Duodenal mucosa (tissue), 2 donors: ENCODE results near the gene ERP44.
"Not testable (repeated sequence)": the region's sequence is repeated elsewhere in the genome, so short reads cannot be mapped to it uniquely, and the experiment has no call there.

Experiments used
- H3K27ac ChIP-seq: one replicate; pipeline ENCODE4 v1.7.0; 2013; ENCODE audit warnings: low read depth, low read length
- H3K27me3 ChIP-seq, 2 donors: one replicate each; pipeline ENCODE4 v1.7.0; 2013; ENCODE audit warnings: low read length in 2 of 2, control low read depth in 1 of 2; ENCODE audit not compliant: insufficient read depth in 2 of 2, control insufficient read depth in 1 of 2
- H3K36me3 ChIP-seq, 2 donors: one replicate each; pipeline ENCODE4 v1.7.0; 2013; ENCODE audit warnings: low read length in 2 of 2, control low read depth in 1 of 2; ENCODE audit not compliant: insufficient read depth in 2 of 2, control insufficient read depth in 1 of 2
- H3K4me1 ChIP-seq, 2 donors: one replicate each; pipeline ENCODE4 v1.7.0; 2013; ENCODE audit warnings: low read length in 2 of 2, control low read depth in 1 of 2; ENCODE audit not compliant: insufficient read depth in 2 of 2, control insufficient read depth in 1 of 2
- H3K4me3 ChIP-seq, 2 donors: one replicate each; pipeline ENCODE4 v1.7.0; 2013; ENCODE audit warnings: low read length in 2 of 2, low read depth in 1 of 2
- H3K9ac ChIP-seq, 2 donors: one replicate each; pipeline ENCODE4 v1.7.0; 2013; ENCODE audit warnings: low read length in 2 of 2, low read depth in 1 of 2
- H3K9me3 ChIP-seq, 2 donors: one replicate each; pipeline ENCODE4 v1.7.0; 2013; ENCODE audit warnings: low read length in 2 of 2, control low read depth in 1 of 2; ENCODE audit not compliant: control insufficient read depth in 1 of 2

The ERP44 gene

DNA sequence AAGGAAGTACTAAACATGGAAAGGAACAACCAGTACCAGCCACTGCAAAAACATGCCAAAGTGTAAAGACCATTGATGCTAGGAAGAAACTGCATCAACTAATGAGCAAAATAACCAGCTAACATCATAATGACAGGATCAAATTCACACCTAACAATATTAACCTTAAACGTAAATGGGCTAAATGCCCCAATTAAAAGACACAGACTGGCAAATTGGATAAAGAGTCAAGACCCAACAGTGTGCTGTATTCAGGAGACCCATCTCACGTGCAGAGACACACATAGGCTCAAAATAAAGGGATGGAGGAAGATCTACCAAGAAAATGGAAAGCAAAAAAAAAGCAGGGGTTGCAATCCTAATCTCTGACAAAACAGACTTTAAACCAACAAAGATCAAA lies 108.3 kb downstream of the ERP44 start:
- not testable (repeated sequence) for H3K9ac ChIP-seq, H3K36me3 ChIP-seq, H3K4me3 ChIP-seq, H3K27ac ChIP-seq, H3K27me3 ChIP-seq, H3K4me1 ChIP-seq
- peaks cover 3 to 12% of the 10 kb centered on the region in 2 donors for H3K9me3 ChIP-seq

DNA sequence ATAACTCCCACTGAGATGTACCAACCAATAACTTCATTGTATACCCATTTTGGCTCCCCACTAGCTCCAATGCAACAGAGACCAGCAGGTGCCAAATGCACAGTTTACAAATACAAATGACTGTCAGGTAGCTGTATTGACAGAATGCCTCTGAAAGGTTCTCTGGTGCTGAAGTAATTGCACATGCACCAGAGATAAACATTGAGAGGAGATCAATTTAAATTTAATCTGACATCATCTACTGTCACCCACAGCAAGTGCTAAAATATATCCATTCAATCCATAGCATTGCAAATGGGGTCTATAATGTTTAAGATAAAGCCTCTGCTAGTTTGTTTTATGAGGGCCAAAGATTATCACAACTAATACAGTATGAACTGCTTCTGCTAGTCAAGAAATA lies 112.2 kb downstream of the ERP44 start:
- Histone ChIP-seq H3K4me1 (no peaks in the 10 kb centered on the region), H3K4me3 (no peak overlapping the region), H3K27me3 (no peaks in the 10 kb centered on the region), H3K9ac (no peak overlapping the region), H3K9me3 (peaks cover 3 to 8% of the 10 kb centered on the region in 2 donors), H3K36me3 (peaks cover 2 to 11% of the 10 kb centered on the region in 2 donors), H3K27ac (no peak overlapping the region)

DNA sequence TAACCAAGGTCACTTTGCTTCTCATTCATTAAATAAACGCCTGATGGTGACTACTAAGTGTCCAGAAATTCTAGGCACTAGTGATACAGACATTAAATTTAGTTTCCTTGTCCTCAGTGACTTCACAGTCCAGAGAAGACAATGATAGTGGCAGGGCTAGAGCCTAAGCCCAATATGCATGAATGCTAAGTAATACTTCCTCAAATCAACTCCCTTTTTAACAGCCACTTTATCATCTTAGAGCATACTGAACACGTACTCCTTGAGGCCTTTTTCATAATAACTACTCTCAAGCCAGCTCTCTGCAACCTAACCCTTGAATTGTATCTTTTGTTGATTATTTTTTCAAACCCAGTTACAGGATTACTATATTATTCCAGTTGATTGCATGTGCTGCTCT lies 118.2 kb downstream of the ERP44 start:
- Histone ChIP-seq H3K27ac (no peak overlapping the region), H3K9me3 (no peaks in the 10 kb centered on the region), H3K4me3 (no peak overlapping the region), H3K27me3 (no peaks in the 10 kb centered on the region), H3K4me1 (no peaks in the 10 kb centered on the region), H3K36me3 (peaks cover 6 to 9% of the 10 kb centered on the region in 2 donors), H3K9ac (no peak overlapping the region)

DNA sequence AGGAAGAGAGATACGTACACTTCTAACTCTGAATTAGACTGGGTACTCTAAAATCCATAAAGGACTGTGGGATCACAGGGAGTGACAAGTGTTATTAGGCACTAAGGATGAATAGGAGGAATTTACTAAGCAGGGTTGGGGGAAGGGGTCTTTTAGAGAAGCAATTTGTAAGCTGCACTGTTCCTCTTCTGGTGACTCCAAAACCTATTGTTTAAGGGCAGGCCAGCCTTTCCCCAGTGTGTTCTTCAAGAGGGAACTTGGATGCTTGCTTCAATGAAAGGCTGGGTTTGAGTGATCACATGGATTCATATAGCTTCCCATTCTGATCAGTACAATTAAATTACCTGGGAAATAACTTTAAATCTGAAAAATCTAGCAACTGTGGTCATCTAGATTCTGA lies 120.6 kb downstream of the ERP44 start:
- Histone ChIP-seq H3K9me3 (no peaks in the 10 kb centered on the region), H3K36me3 (peaks cover 6 to 9% of the 10 kb centered on the region in 2 donors), H3K4me1 (no peaks in the 10 kb centered on the region), H3K27me3 (no peaks in the 10 kb centered on the region), H3K4me3 (no peak overlapping the region), H3K27ac (no peak overlapping the region), H3K9ac (no peak overlapping the region)

DNA sequence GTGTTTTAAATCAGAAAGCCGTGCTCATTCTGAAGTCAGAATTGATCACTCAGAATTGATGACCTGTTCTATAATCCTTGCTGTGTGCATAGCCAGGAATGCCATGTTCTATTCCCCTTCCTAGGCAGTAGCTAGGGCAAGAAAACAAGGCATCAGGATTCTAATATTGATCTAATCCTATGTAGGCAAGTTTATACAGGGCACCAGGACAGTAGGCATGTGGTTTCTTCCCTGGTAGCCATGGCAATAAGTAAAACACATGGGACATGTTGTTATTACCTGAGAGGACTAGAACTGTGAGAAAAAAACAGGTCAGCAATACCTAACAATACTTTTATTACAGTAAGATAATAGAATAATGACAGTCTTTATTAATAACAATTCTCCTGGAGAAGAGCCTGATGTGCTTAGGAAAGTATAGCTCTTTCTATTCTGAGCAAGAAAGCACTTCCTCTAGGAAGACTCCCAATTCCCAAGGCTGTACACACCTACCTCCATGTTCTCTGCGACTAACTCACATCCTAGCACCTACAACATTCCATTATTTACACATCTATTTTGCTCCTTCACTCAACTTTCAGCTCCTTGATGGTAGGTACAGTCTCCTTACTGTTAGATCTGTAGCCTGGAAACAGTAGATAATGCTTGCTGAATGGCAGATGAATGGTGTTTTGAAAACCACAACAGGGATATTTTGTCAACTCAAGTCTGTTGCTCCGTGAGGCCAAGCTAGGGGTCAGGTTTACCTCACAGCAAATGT lies 121.6 kb downstream of the ERP44 start:
- no peaks in the 10 kb centered on the region for H3K27me3 ChIP-seq
- no peak overlapping the region for H3K27ac ChIP-seq
- H3K9me3 ChIP-seq, result no peaks in the 10 kb centered on the region
- H3K4me3 ChIP-seq, result no peak overlapping the region
- H3K4me1 ChIP-seq, result no peaks in the 10 kb centered on the region
- no peak overlapping the region for H3K9ac ChIP-seq
- H3K36me3 ChIP-seq, result peaks cover 0 to 9% of the 10 kb centered on the region in 2 donors

DNA sequence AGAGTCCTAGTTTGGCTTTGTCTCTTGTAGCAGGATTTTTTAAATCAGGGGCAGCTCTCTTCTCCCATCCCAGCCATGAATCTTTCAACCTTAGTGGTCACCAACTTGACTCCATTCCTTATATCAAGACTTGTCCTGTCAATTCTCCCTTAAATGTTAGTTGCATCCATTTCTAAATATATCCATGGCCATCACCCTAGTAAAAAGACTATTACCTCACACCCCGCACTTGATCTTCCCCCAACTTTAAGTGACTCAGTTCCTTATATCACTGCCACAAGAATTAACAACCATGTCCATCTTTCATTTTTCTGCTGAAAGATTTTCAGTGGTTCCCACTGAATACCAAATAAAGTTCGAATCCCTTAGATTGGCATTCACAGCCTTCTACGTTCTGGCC lies 125.3 kb downstream of the ERP44 start:
- Histone ChIP-seq H3K36me3 (peaks cover 6 to 24% of the 10 kb centered on the region in 2 donors), H3K9me3 (no peaks in the 10 kb centered on the region), H3K4me1 (no peaks in the 10 kb centered on the region), H3K27ac (no peak overlapping the region), H3K27me3 (no peaks in the 10 kb centered on the region), H3K9ac (no peak overlapping the region), H3K4me3 (no peak overlapping the region)

DNA sequence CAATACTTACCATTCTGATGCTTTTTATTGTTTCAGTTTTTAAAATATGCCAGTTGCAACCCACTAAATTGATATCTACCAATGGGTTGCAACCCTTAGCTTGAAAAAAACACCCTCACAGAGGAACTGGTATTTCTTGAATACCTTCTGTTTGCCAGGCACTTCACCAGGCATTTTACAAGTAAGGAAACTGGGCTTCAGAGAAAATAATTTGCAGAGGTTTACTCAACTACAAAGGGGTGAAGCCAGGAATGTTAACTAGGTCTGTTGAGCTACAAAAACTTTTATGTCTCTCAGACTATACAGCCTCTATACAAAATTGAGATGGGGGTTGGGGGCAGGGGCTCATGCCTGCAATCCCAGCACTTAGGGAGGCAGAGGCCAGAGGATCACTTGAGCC lies 127.4 kb downstream of the ERP44 start:
- Histone ChIP-seq H3K9me3 (no peaks in the 10 kb centered on the region), H3K4me3 (no peak overlapping the region), H3K27me3 (no peaks in the 10 kb centered on the region), H3K9ac (no peak overlapping the region), H3K27ac (no peak overlapping the region), H3K4me1 (no peaks in the 10 kb centered on the region), H3K36me3 (peaks cover 12 to 34% of the 10 kb centered on the region in 2 donors)

DNA sequence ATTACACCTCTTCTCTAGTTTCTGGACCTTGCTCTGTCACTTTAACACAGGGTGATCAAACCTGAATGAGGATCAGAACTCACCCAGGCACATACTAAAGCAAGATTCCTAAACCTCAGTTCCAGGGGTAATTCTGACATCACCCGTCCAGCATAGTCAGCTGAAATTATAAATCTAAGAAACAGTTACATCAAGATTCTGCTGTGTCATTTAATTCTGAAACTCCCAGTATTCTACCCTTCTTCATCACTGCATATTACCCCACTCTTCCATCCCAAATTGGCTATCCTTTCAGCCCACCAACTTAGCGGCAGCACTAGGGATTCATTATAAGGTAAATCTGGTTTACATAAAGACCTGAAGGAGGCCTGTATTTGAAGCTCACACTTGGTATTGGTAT lies 128.3 kb downstream of the ERP44 start:
- Histone ChIP-seq H3K27ac (no peak overlapping the region), H3K9ac (no peak overlapping the region), H3K4me3 (no peak overlapping the region), H3K27me3 (no peaks in the 10 kb centered on the region), H3K9me3 (no peaks in the 10 kb centered on the region), H3K4me1 (no peaks in the 10 kb centered on the region), H3K36me3 (peaks cover 12 to 40% of the 10 kb centered on the region in 2 donors)

DNA sequence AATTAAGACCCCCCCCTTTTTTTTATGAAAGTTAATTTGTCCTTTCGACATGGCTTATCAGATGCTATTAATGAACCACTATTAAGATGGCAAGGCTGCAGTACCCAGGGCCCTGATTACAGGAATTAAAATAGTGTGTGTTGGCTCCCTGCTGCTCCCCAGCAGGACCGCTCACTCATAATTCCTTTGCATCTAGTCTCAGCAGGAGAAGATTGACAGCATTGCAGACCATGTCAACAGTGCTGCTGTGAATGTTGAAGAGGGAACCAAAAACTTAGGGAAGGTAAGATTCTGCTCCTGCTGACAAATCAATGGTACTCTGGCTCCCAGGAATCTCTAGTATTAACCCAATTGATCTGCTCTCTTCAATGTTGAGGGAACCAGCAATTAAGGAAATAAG lies 131.3 kb downstream of the ERP44 start:
- Histone ChIP-seq H3K4me3 (no peak overlapping the region), H3K27me3 (no peaks in the 10 kb centered on the region), H3K4me1 (no peaks in the 10 kb centered on the region), H3K36me3 (peaks cover 19 to 49% of the 10 kb centered on the region in 2 donors), H3K27ac (no peak overlapping the region), H3K9me3 (no peaks in the 10 kb centered on the region), H3K9ac (no peak overlapping the region)

DNA sequence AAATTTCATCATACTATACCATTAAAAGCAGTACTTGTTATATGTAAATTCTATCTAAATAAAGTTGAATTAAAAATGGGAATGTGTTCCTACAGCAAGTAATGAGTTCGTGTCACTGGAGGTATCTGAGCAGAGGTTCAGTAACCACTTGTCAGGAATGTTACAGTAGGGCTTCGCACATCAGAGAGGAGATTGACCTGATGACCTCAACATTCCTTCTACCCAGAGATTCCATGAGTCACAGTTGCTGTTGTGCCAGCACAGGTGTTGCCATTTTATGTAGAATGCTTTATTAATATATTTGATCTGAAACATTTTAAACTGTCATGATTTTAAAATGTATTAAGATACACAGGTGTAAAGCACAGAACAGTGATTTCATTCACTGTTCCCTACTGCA lies 132.1 kb downstream of the ERP44 start:
- Histone ChIP-seq H3K27me3 (no peaks in the 10 kb centered on the region), H3K4me1 (no peaks in the 10 kb centered on the region), H3K27ac (no peak overlapping the region), H3K9ac (no peak overlapping the region), H3K36me3 (peaks cover 22 to 50% of the 10 kb centered on the region in 2 donors), H3K4me3 (no peak overlapping the region), H3K9me3 (no peaks in the 10 kb centered on the region)
